K562 (cell line): ENCODE results near the gene ZFYVE28. TPM values are rescaled to one million over a fixed set of nuclear protein-coding genes. Genes with fewer than 3 reads are reported as not detected.

ENCODE experiments used
- ATAC-seq: fragments of 200-7000 bp; cut with Tn5 transposase; 3 replicates; pipeline ENCODE4 v1.9.1; 2020; ENCODE audit warnings: moderate library complexity
- BruUV-seq: library from RNA; stranded (reverse); fragments of 400-500 nt; replicated peaks from 2 replicates; lab custom pipeline; 2021; lab: Mats Ljungman, UMichigan
- CTCF ChIA-PET: fragments of 300-600 bp; formaldehyde crosslinking; extraction: SDS; loops from one replicate; lab custom pipeline; 2021; ENCODE audit warnings: low intra/inter-chr PET ratio; lab: Yijun Ruan, JAX
- POLR2A ChIA-PET: fragments of 300-600, 350-650 bp; sonication (Branson Sonifier 250); formaldehyde crosslinking; extraction: SDS; loops from one replicate; lab custom pipeline; 2021; ENCODE audit warnings: antibody characterized with exemption, inconsistent platforms; lab: Yijun Ruan, JAX
- DNase-seq, 4 experiments: peaks; one replicate each; pipeline versions ENCODE4 v3.0.0 to v3.0.0-alpha.2; 2011 to 2018; ENCODE audit warnings: low spot score in 3 of 4, mixed read lengths in 3 of 4; ENCODE audit errors: extremely low read depth in 1 of 4
- FAIRE-seq: peaks from 2 replicates; lab custom pipeline; 2011; peaks lifted over from hg19 to GRCh38; lab: Jason Lieb, UNC
- H2AFZ ChIP-seq: 2 replicates; pipeline ENCODE4 v1.6.0; 2011; ENCODE audit warnings: low read depth, low read length, control low read depth, inconsistent platforms
- H3K27ac ChIP-seq: fragments of 200-600 bp; 3 replicates; pipeline ENCODE4 v1.8.0; 2011; ENCODE audit warnings: low read depth, mild to moderate bottlenecking, control low read depth, inconsistent platforms, low read length, moderate library complexity, mixed read lengths; ENCODE audit errors: extremely low read depth
- H3K27me3 ChIP-seq, 2 experiments: fragments of 300-600 bp in 1 of 2; 2 replicates in 1 of 2; 3 replicates in 1 of 2; pipeline versions ENCODE4 v1.6.0 to v1.8.0; 2011; ENCODE audit warnings: inconsistent platforms in 2 of 2, low read length in 2 of 2, mild to moderate bottlenecking in 1 of 2, mixed read lengths in 1 of 2, moderate library complexity in 1 of 2; ENCODE audit not compliant: control insufficient read depth in 2 of 2, insufficient read depth in 2 of 2
- H3K36me3 ChIP-seq: fragments of 300-600 bp; 3 replicates; pipeline ENCODE4 v1.8.0; 2011; ENCODE audit warnings: mild to moderate bottlenecking, low read length, inconsistent platforms; ENCODE audit not compliant: control insufficient read depth, insufficient read depth
- H3K4me1 ChIP-seq, 2 experiments: fragments of 200-600 bp in 1 of 2; replicated peaks in 1 of 2; 2 replicates in 1 of 2; 3 replicates in 1 of 2; pipeline versions ENCODE4 v1.5.1 to v1.8.0; 2011; ENCODE audit warnings: inconsistent platforms in 2 of 2, low read length in 2 of 2, mild to moderate bottlenecking in 1 of 2, mixed read lengths in 1 of 2, moderate library complexity in 1 of 2; ENCODE audit not compliant: control insufficient read depth in 2 of 2, insufficient read depth in 2 of 2
- H3K4me2 ChIP-seq: 2 replicates; pipeline ENCODE4 v1.6.1; 2011; ENCODE audit warnings: low read length, control low read depth, inconsistent platforms, mixed read lengths; ENCODE audit not compliant: insufficient read depth
- H3K4me3 ChIP-seq: fragments of 200-600 bp; sonication (generic), shearing (Covaris generic); 2 replicates; pipeline ENCODE4 v1.5.1; 2016; ENCODE audit warnings: control low read depth, inconsistent platforms
- H3K79me2 ChIP-seq: fragments of 200-600 bp; 3 replicates; pipeline ENCODE4 v1.8.0; 2011; ENCODE audit warnings: low read length, inconsistent platforms; ENCODE audit not compliant: control insufficient read depth, insufficient read depth
- H3K9ac ChIP-seq, 2 experiments: 2 replicates each; pipeline versions ENCODE4 v1.6.0 to v1.6.1; 2011; ENCODE audit warnings: low read depth in 2 of 2, low read length in 2 of 2, control low read depth in 1 of 2, inconsistent platforms in 1 of 2, mild to moderate bottlenecking in 1 of 2, mixed read lengths in 1 of 2; ENCODE audit not compliant: insufficient read depth in 1 of 2
- H3K9me1 ChIP-seq: one replicate; pipeline ENCODE4 v1.6.0; 2011; ENCODE audit warnings: inconsistent platforms, mild to moderate bottlenecking, low read length, moderate library complexity; ENCODE audit not compliant: control insufficient read depth, insufficient read depth
- H3K9me3 ChIP-seq: replicated peaks from 2 replicates; pipeline ENCODE4 v1.5.1; 2011; ENCODE audit warnings: low read depth, low read length, inconsistent platforms; ENCODE audit not compliant: control insufficient read depth, insufficient read depth
- H4K20me1 ChIP-seq: replicated peaks from 2 replicates; pipeline ENCODE4 v1.6.1; 2011; ENCODE audit warnings: low read length, inconsistent platforms, mixed read lengths; ENCODE audit not compliant: control insufficient read depth, insufficient read depth
- ARHGAP35 ChIP-seq: fragments of 450-650 bp; IDR thresholded peaks from 2 replicates; pipeline ENCODE4 v1.6.1; 2018; ENCODE audit not compliant: partially characterized antibody
- ARID3B ChIP-seq: fragments of 250-450 bp; sonication (Bioruptor Pico); IDR thresholded peaks from 2 replicates; pipeline ENCODE4 v1.4.0; 2020; ENCODE audit warnings: borderline replicate concordance
- EGR1 ChIP-seq: fragments of 450-650 bp; conservative IDR thresholded peaks from 2 replicates; pipeline ENCODE4 v1.6.1; 2017; ENCODE audit warnings: mild to moderate bottlenecking
- MAX ChIP-seq: sonication (generic); formaldehyde crosslinking; IDR thresholded peaks from 2 replicates; pipeline ENCODE4 v1.9.0; 2022; ENCODE audit warnings: mild to moderate bottlenecking, missing genetic modification reagents
- STAG1 ChIP-seq: sonication (generic); formaldehyde crosslinking; IDR thresholded peaks from 2 replicates; pipeline ENCODE4 v1.5.0; 2020; ENCODE audit warnings: missing genetic modification reagents, borderline replicate concordance
- YBX1 ChIP-seq: fragments of 450-650 bp; IDR thresholded peaks from 2 replicates; pipeline ENCODE4 v1.7.1; 2016; ENCODE audit warnings: mild to moderate bottlenecking
- ZNF124 ChIP-seq: sonication (generic); formaldehyde crosslinking; IDR thresholded peaks from 2 replicates; pipeline ENCODE4 v1.8.1; 2022; ENCODE audit warnings: missing genetic modification reagents
- ZNF347 ChIP-seq: fragments of 450-650 bp; formaldehyde crosslinking; IDR thresholded peaks from 2 replicates; pipeline ENCODE4 v1.4.0; 2020; ENCODE audit warnings: low read depth, mild to moderate bottlenecking, moderate library complexity
- WGBS: fragments of 100-300 bp; shearing (Covaris generic); methylation state at CpG from one replicate; pipeline ENCODE4 v1.1.6; 2016; ENCODE audit warnings: low coverage, mixed read lengths; ENCODE audit not compliant: insufficient coverage; ENCODE audit errors: missing lambda C conversion rate; 5-methylcytosine and 5-hydroxymethylcytosine counted together
- in situ Hi-C: fragments of 300-500 bp; cut with MboI; formaldehyde crosslinking; loops from 4 replicates; pipeline ENCODE4 v1.15.0; 2018; ENCODE audit warnings: inconsistent platforms, mixed read lengths
- intact Hi-C: fragments of 100-400 bp; cut with micrococcal nuclease; formaldehyde crosslinking; loops from 2 replicates; pipeline ENCODE4 v1.14.2; 2022
- polyA plus RNA-seq, 8 experiments: library from polyadenylated mRNA; depleted of rRNA in 4 of 8; stranded (reverse) in 5 of 8; unstranded in 3 of 8; fragments of >200 nt; fragmentation: Nextera tagmentation in 2 of 8; fragmentation: Illumina TruSeq in 1 of 8; extraction: Ambion mirVana in 2 of 8; extraction: Trizol in 1 of 8; gene quantifications; 2 replicates each; pipeline versions ENCODE4 v1.2.1 to v1.2.3, GENCODE V29; 2011 to 2014; ENCODE audit warnings: inconsistent platforms in 1 of 8, missing spikeins in 1 of 8
- total RNA-seq, 7 experiments: library from RNA; depleted of rRNA in 6 of 7; stranded (reverse); fragments of >200 nt in 6 of 7; fragmentation: Illumina TruSeq in 2 of 7; extraction: Trizol in 2 of 7; gene quantifications; 2 replicates each; pipeline versions ENCODE4 v1.2.1 to v1.2.3, GENCODE V29; 2011 to 2021; ENCODE audit warnings: low replicate concordance in 1 of 7

ZFYVE28 gene
- total and polyA plus RNA-seq, 9 of the 15 experiments (the other 6 are each of a cell fraction or from before 2014, with no cell fraction given) = 1.3 to 24.8 (median 8.9) TPM

GRCh38 chr4:2272026-2272827 lies 146.2 kb downstream of the ZFYVE28 start:
- Histone ChIP-seq H3K27me3 (no peaks in the 10 kb centered on the region), H3K4me3 (no peak overlapping the region), H3K4me2 (no peak overlapping the region), H3K79me2 (no peaks in the 10 kb centered on the region), H3K36me3 (peaks cover 12% of the 10 kb centered on the region; the same call in 1 of the 3 replicates), H3K4me1 (peaks cover 11 to 83% of the 10 kb centered on the region in 2 experiments), H4K20me1 (no peaks in the 10 kb centered on the region), H3K9me3 (no peaks in the 10 kb centered on the region), H3K9ac (peak overlapping the region in 1 of 2 experiments; percentile 50; a peak in 2 of 4 replicates), H2AFZ (no peak overlapping the region), H3K9me1 (no peaks in the 10 kb centered on the region), H3K27ac (no peak overlapping the region; the same call in 2 of the 3 replicates)
- FAIRE-seq (no peak), ATAC-seq (no peak), DNase-seq (no peak)
- BruUV-seq = no TSS peak
- in situ Hi-C loops = no loop called here
- POLR2A ChIA-PET = interaction anchor here (0.6 to 1.0 kb wide), 2 partner anchors 10 to 279 kb away, joined by 3 to 4 read pairs; partner anchors contain the start of gene MXD4
- 83% methylated on average over 19 of the region's 25 CpGs for WGBS
- CTCF ChIA-PET = no interaction called here
- intact Hi-C loops = no loop called here
- TF ChIP-seq YBX1 = no peak
- TF ChIP-seq EGR1 = peak; percentile 18; the same call in 1 of the 2 replicates
- TF ChIP-seq ARHGAP35 = no peak
- no peak for TF ChIP-seq ZNF347 (CRISPR knock-in tag)
- peak; percentile 39; the same call in 1 of the 2 replicates for TF ChIP-seq MAX
- no peak for TF ChIP-seq ARID3B
- TF ChIP-seq STAG1 = no peak
- TF ChIP-seq ZNF124 (CRISPR knock-in tag) = no peak
